Neural cell (in vitro differentiated cells): ENCODE data around the gene EHMT1.

Source experiments
- EZH2 ChIP-seq: fragments of 200-600, 300-800 bp; shearing (Covaris generic), sonication (generic); IDR thresholded peaks from 2 replicates; pipeline ENCODE4 v1.6.1; 2014; ENCODE audit warnings: antibody characterized with exemption, low read length, borderline replicate concordance, mild to moderate bottlenecking; ENCODE audit not compliant: insufficient read depth, poor library complexity, severe bottlenecking
- TF ChIP-seq, protein P1 (sequence below): fragments of 450-650 bp; IDR thresholded peaks from 2 replicates; pipeline ENCODE4 v1.5.1; 2014; ENCODE audit warnings: antibody characterized with exemption, mild to moderate bottlenecking, moderate library complexity; ENCODE audit not compliant: poor library complexity, severe bottlenecking

DNA sequence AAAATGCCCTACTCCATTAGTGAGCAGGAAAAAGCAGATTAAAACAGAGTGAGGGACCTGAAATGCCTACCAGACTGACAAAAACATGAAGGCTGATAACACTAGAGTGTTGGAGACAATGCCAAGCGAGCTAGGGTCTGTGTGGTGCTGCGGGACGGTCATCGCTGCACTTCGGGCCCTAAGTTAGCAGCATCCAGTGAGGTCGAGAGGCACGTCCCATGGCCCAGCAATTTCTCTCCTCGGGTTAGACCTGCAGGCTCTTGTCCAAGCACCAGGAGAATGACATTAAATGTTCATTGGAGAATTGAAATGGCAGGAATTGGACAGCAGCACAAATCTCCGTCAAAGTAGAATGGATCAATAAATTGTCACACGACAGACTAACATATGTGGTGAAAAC is 253.5 kb downstream of the EHMT1 start:
- TF ChIP-seq, protein P1, sequence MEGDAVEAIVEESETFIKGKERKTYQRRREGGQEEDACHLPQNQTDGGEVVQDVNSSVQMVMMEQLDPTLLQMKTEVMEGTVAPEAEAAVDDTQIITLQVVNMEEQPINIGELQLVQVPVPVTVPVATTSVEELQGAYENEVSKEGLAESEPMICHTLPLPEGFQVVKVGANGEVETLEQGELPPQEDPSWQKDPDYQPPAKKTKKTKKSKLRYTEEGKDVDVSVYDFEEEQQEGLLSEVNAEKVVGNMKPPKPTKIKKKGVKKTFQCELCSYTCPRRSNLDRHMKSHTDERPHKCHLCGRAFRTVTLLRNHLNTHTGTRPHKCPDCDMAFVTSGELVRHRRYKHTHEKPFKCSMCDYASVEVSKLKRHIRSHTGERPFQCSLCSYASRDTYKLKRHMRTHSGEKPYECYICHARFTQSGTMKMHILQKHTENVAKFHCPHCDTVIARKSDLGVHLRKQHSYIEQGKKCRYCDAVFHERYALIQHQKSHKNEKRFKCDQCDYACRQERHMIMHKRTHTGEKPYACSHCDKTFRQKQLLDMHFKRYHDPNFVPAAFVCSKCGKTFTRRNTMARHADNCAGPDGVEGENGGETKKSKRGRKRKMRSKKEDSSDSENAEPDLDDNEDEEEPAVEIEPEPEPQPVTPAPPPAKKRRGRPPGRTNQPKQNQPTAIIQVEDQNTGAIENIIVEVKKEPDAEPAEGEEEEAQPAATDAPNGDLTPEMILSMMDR: no peak
- no peak for TF ChIP-seq EZH2
